Myocyte (in vitro differentiated cells): Measurements from ENCODE around the gene DKKL1. TPM values are rescaled to one million over a fixed set of nuclear protein-coding genes. Genes with fewer than 3 reads are reported as not detected.

Experiments
- DNase-seq: peaks from one replicate; pipeline ENCODE4 v3.0.0-alpha.2; 2012; ENCODE audit warnings: low read depth
- total RNA-seq: library from RNA; depleted of rRNA; stranded (reverse); fragments of >200 nt; gene quantifications from 2 replicates; pipeline ENCODE4 v1.2.3, GENCODE V29; 2014

Gene DKKL1
- total RNA-seq, 1 donor from 2014 or later: 2.4 TPM

DNA sequence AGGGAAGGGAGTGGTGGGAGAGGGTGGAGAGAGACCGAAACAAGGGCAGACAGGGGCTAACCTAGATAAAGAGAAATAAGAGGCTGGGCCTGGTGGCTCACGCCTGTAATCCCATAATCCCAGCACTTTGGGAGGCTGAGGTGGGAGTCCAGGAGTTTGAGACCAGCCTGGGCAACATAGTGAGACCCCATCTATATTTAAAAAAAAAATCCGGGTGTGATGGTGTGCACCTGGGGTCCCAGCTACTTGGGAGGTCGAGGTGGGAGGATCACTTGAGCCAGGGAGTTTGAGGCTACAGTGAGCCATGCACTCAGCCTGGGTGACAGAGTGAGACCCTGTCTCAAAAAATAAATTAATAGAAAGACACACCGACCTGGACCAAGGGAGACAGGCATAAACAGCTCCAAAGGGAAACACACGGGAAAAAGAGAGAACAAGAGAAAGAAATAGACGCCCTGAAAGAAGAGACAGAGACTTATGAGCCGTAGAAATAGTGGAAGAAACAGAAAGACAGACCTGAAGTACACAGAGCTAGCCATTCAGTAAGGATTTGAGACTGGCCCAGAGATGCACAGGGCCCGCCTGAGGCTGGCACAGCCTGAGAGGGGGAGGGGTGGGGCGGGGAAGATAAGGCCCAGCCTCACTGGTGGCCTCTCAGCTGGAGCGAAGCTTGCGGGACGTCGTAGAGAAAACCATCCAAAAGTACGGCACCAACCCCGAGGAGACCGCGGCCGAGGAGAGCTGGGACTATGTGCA is 26.2 kb upstream of the DKKL1 start:
- no peak for DNase-seq

GRCh38 chr19:49338023-49338677 is 25.5 kb upstream of the DKKL1 start:
- no peak for DNase-seq

DNA sequence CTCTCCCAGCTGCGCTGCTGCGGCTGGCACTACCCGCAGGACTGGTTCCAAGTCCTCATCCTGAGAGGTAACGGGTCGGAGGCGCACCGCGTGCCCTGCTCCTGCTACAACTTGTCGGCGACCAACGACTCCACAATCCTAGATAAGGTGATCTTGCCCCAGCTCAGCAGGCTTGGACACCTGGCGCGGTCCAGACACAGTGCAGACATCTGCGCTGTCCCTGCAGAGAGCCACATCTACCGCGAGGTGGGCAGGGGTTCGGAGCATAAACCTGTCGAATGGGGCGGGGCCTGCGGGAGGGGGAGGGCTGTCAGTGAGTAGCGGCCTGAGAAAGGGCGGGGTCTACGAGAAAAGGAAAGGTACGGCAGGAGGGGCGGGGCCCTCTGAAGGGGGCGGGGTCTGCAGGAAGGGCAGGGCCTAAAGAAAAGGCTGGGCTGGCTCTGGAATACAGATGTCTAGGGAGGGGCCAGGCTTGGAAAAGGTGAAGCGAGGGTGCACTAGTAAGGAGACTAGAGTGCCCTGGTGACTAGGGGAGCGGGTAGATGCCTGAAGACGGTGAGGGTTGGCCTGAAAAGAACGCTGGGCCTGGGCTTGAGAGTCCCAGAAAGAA is 24.9 kb upstream of the DKKL1 start:
- no peak for DNase-seq

- no peak for DNase-seq
These were observed 24.2 kb upstream of the DKKL1 start for GRCh38 chr19:49339301-49340068.

DNA sequence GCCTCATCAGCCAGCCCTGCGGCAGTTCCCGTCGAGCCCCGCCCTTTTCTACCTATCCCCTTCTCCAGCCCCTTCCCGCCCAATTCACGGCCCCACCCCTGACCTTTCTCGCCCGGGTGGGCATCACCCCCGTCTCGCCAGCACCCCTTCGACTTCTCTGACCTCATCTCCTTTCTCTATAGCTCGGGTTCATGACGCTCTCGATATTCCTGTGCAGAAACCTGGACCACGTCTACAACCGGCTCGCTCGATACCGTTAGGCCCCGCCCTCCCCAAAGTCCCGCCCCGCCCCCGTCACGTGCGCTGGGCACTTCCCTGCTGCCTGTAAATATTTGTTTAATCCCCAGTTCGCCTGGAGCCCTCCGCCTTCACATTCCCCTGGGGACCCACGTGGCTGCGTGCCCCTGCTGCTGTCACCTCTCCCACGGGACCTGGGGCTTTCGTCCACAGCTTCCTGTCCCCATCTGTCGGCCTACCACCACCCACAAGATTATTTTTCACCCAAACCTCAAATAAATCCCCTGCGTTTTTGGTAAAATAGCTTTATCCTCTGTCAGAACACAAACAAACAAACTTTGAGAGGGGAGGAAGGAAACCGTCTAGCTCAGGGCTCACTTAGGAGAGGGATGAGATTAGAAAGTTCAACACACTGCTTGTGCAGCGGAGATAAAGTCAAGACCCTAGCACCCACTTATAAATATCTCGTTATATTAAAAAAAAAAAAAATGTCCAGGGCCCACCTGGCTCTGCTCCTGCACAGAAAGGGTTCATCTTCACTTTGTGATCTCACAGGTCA is 23.4 kb upstream of the DKKL1 start:
- DNase-seq: no peak

- DNase-seq: no peak
These were observed 22.6 kb upstream of the DKKL1 start for GRCh38 chr19:49340865-49341718.

- no peak for DNase-seq
These were observed 21.4 kb upstream of the DKKL1 start for GRCh38 chr19:49342291-49342721.

GRCh38 chr19:49343123-49343522 is 20.6 kb upstream of the DKKL1 start:
- no peak for DNase-seq

GRCh38 chr19:49344505-49345423 is 18.9 kb upstream of the DKKL1 start:
- no peak for DNase-seq

- no peak for DNase-seq
These were observed 16.5 kb upstream of the DKKL1 start for GRCh38 chr19:49347191-49347590.

DNA sequence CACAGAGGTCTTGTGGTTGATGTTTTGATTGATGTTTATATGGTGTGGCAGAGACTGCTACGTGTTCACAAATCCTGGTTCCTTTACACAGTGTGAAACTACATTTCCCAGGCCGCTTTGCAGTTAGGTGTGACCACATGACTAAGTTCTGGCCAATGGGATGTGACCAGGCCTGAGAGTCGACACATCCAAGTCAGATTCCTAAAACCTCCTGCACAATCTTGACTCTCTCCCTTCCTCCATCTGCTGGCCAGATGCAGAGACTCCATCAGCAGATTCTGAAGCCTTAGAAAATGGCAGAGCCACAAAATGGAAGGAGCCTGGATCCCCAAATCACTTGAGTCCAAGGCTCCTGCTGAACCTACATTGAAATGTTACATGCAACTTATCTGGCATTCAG is 15.8 kb upstream of the DKKL1 start:
- peak; percentile 44 for DNase-seq

DNA sequence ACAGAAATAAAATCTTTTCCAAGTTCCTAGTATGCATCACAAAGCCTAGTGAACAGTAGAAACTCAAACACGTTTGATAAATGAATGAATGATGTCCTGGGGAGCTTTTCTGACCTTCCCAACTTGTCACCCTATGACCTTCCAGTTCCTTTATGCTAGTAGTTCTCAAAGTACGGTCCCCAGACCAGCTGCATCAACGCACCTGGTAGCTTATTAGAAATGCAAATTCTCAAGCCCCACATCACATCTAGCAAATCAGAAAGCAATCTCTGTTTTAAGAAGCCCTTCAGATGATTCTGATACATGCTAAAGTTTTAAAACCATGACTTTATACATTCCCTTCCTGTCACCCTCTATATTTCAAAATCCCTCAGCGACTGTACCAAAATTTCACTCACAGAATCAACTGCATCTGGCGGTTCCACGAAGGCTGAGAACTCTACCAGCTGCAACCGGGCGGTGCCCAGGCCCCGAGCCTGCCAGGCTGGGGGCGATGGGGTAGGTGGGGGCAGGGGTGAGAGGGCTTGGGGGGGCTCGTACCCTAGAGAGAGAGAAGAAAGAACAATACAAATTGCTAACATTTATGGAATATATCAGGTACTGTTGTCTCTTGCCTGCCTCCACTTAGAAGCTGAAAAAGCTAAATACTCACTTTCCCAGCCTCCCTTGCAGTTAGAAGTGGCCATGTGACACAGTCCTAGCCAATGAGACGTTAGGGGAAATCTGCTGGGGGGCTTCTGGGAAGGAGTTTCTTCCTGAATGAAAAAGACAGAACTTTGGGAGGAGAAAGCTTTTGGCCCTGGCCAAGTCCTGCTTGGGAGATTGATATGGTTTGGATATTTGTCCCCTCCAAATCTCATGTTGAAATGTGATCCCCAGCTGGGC is 15.1 kb upstream of the DKKL1 start:
- no peak for DNase-seq

DNA sequence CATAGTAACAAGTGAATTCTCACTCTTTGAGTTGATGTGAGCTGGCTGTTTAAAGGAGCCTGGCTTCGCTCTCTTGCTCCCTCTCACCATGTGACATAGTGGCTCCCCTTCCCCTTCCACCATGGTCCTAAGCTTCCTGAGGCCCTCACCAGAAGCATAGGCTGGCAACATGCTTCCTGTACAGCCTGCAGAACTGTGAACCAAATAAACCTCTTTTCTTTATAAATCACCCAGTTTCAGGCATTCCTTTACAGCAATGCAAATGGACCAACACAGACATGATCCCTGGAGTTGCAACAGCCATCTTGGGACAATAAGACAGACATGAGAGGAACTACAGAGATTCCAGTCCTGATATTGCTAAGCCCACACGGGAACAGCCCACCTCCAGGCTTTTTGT is 14.1 kb upstream of the DKKL1 start:
- DNase-seq: no peak

- no peak for DNase-seq
These were observed 7.7 kb upstream of the DKKL1 start for GRCh38 chr19:49355909-49356353.

DNA sequence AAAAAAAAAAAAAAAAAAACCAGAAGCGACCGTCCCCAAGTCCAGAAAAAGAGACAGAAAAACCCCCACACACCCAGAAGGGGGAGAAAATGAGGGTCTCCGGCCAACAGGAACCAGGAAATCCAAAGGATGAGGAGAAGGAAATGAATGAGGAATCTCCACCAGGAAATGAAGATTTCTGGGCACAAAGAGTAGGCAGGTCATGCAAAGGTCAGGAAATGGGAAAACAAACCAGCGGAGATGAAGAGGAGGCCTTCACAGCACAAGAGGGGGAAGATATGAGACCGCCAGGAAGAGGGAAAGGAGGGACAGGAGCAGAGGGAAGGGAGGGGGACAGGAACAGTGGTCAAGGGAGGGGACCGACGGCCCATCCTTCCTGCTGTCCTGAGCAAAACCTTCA is 7.3 kb upstream of the DKKL1 start:
- DNase-seq: no peak

DNA sequence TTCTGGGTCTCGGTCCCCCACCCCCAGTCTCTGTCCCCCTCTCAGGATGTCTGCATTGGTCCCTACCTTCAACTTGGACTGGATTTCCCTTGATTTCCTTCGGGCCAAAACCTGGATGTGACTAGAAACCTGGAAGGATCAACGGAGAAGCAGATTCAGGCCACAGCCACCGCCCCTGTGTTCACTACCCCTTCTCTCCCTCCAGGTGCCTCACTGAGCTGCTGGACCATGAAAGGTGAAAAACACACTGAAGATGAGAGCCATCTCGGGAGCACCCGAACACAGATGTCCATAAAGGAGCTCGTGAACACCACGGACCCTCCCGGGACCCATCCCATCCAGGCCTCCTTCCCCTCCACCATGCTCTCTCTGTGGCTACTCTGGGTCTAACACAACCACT is 6.5 kb upstream of the DKKL1 start:
- DNase-seq: no peak
